T-cell (primary cell): ENCODE data around the gene A3GALT2. TPM values are rescaled to one million over a fixed set of nuclear protein-coding genes. Genes with fewer than 3 reads are reported as not detected.
A peak's percentile ranks its signal among the peaks of the same experiment; 100 is the strongest.

Source experiments
- ATAC-seq, 4 experiments: fragments of 200-7000 bp in 3 of 4; fragments of 150-1000 bp in 1 of 4; cut with Tn5 transposase; replicated peaks in 1 of 4; 1 replicate in 3 of 4; 2 replicates in 1 of 4; pipeline ENCODE4 v1.10.0; 2021; ENCODE audit warnings: moderate library complexity in 3 of 4, mild to moderate bottlenecking in 2 of 4, moderate number of reproducible peaks in 1 of 4
- CTCF ChIA-PET, 2 donors: fragments of 300-600 bp; sonication (Branson Sonifier 250); formaldehyde crosslinking; loops; one replicate each; lab custom pipeline; 2022; ENCODE audit warnings: antibody characterized with exemption in 2 of 2; lab: Charles Lee
- POLR2A ChIA-PET, 2 donors: fragments of 300-600 bp; sonication (Branson Sonifier 250); formaldehyde crosslinking; loops; one replicate each; lab custom pipeline; 2022; ENCODE audit warnings: antibody characterized with exemption in 2 of 2; lab: Charles Lee
- DNase-seq, 35 experiments: peaks; one replicate each; pipeline versions ENCODE4 v3.0.0 to v3.0.0-alpha.2; 2013 to 2023
- H3K27ac ChIP-seq: one replicate; pipeline ENCODE4 v1.5.1; 2013; ENCODE audit warnings: low read length
- H3K27me3 ChIP-seq, 2 experiments: replicated peaks in 1 of 2; 1 replicate in 1 of 2; 2 replicates in 1 of 2; pipeline versions ENCODE4 v1.6.1 to v1.7.0; 2013; ENCODE audit warnings: low read length in 1 of 2, mixed read lengths in 1 of 2; ENCODE audit not compliant: control insufficient read depth in 2 of 2, insufficient read depth in 2 of 2; ENCODE audit errors: extremely low read depth in 1 of 2
- H3K36me3 ChIP-seq, 2 donors: 1 replicate in 1 of 2; 2 replicates in 1 of 2; pipeline versions ENCODE4 v1.6.1 to v1.7.0; 2013; ENCODE audit warnings: low read length in 1 of 2; ENCODE audit not compliant: control insufficient read depth in 2 of 2, insufficient read depth in 1 of 2; ENCODE audit errors: extremely low read depth in 1 of 2
- H3K4me1 ChIP-seq, 2 experiments: 1 replicate in 1 of 2; 2 replicates in 1 of 2; pipeline versions ENCODE4 v1.6.1 to v1.7.0; 2013; ENCODE audit warnings: low read length in 2 of 2, mixed read lengths in 1 of 2; ENCODE audit not compliant: insufficient read depth in 2 of 2, control insufficient read depth in 1 of 2; ENCODE audit errors: extremely low read depth in 1 of 2
- H3K4me3 ChIP-seq, 2 donors: 1 replicate in 1 of 2; 2 replicates in 1 of 2; pipeline versions ENCODE4 v1.5.1 to v1.7.0; 2013; ENCODE audit warnings: mild to moderate bottlenecking in 2 of 2, low read length in 1 of 2, moderate library complexity in 1 of 2; ENCODE audit not compliant: control insufficient read depth in 1 of 2; ENCODE audit errors: extremely low read depth in 1 of 2
- H3K9me3 ChIP-seq: 2 replicates; pipeline ENCODE4 v1.7.0; 2013
- H3K27ac Mint-ChIP-seq, 2 donors: one replicate each; pipeline ENCODE4 v1.8.0; 2020 to 2021; ENCODE audit warnings: mild to moderate bottlenecking in 2 of 2, mixed read lengths in 2 of 2
- H3K27me3 Mint-ChIP-seq, 2 donors: one replicate each; pipeline ENCODE4 v1.8.0; 2021 to 2022; ENCODE audit warnings: mixed read lengths in 2 of 2
- H3K36me3 Mint-ChIP-seq: one replicate; pipeline ENCODE4 v1.8.0; 2021; ENCODE audit warnings: mixed read lengths
- H3K4me1 Mint-ChIP-seq, 3 donors: one replicate each; pipeline ENCODE4 v1.8.0; 2020 to 2022; ENCODE audit warnings: mixed read lengths in 3 of 3, mild to moderate bottlenecking in 1 of 3
- H3K4me3 Mint-ChIP-seq, 3 donors: one replicate each; pipeline ENCODE4 v1.8.0; 2020 to 2022; ENCODE audit warnings: mild to moderate bottlenecking in 3 of 3, mixed read lengths in 3 of 3, moderate library complexity in 3 of 3
- H3K9me3 Mint-ChIP-seq, 3 donors: one replicate each; pipeline ENCODE4 v1.8.0; 2020 to 2022; ENCODE audit warnings: mixed read lengths in 3 of 3
- WGBS: methylation state at CpG from one replicate; pipeline ENCODE4 v1.1.5; 2013; ENCODE audit warnings: missing lambda C conversion rate; ENCODE audit not compliant: insufficient coverage; 5-methylcytosine and 5-hydroxymethylcytosine counted together
- total RNA-seq, 35 experiments: library from RNA in 6 of 35; stranded (reverse) in 6 of 35; fragments of 120-200 nt in 1 of 35; gene quantifications; one replicate each; pipeline versions ENCODE4 v1.2.1 to v1.2.4 and lab custom pipeline; 2013 to 2026

The A3GALT2 gene
- total RNA-seq, 5 donors from 2014 or later (not counting 1 experiment from before 2014, with no cell fraction given): 0.26 TPM; not detected in 4

DNA sequence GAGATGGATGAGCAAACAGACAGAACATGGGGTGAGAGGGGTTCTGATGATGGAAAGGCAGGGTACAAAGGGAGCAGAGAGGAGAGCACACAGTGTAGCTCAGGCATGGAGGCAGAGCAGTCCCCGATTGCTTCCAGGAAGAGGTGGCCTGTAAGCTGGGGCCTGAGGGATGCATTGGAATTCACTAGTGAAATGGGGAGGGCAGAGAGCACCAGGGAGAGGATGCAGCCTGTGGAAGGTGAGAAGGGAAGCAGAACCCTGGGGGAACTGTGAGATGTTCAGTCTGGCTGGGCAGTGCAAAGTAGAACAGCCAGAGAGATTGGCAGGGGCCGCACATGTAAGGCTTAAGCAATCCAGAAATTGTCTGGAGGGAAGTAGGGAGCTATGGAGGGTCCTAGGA lies 52.4 kb downstream of the A3GALT2 start:
- CTCF ChIA-PET: interaction anchor here in 1 of 2 donors (1.0 kb wide), 1 partner anchor 154 kb away, joined by 3 read pairs; no protein-coding TSS in a partner anchor
- peaks cover 9% of the 10 kb centered on the region for H3K36me3 Mint-ChIP-seq
- H3K36me3 ChIP-seq: peaks cover 7 to 9% of the 10 kb centered on the region in 2 donors
- peaks cover 25 to 45% (median 26%) of the 10 kb centered on the region in 3 donors for H3K4me1 Mint-ChIP-seq
- H3K4me3 ChIP-seq: no peak overlapping the region
- no peak for DNase-seq
- H3K27ac ChIP-seq: no peak overlapping the region
- H3K9me3 Mint-ChIP-seq: no peaks in the 10 kb centered on the region
- POLR2A ChIA-PET: no interaction called here
- no peaks in the 10 kb centered on the region for H3K9me3 ChIP-seq
- H3K27ac Mint-ChIP-seq: peak overlapping the region in 1 of 2 donors; percentile 52
- no peaks in the 10 kb centered on the region for H3K27me3 ChIP-seq
- H3K27me3 Mint-ChIP-seq: no peaks in the 10 kb centered on the region
- 84% methylated on average over 2 of the region's 2 CpGs for WGBS
- H3K4me1 ChIP-seq: peaks cover 3 to 24% of the 10 kb centered on the region in 2 experiments
- no peak overlapping the region for H3K4me3 Mint-ChIP-seq
- ATAC-seq: no peak

DNA sequence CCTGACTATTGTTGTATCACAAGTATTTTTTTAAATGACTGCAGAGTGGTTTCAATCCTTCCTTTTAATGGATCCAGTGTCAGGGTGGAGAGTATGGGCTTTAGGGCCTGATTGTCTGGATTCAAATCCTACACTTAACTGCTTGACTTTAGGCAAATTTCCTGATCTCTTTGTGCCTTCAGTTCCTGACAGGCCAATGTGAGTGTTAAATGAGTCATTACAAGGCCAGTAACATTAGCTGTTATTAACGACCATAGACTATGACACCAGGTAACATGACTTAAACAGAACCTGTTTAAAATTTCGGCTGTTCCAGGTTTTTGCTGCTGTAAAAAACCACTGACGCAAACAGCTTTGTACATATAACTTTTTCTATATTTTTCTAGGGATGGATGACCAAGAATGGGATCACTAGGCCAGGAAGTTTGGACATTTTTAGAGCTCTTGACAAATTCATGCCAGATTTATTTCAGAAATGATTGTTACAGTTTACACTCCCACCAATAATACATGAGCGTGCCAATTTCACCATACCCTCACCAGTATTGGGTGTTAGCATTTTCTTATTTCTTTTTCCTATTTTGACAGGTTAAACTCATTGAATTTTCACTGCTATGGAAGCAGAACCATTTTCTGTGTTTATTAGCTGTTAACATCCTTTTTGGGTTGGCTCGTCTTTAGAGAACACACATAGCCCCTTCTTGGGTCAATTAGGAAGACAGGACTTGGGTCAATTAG lies 53.3 kb downstream of the A3GALT2 start:
- H3K36me3 Mint-ChIP-seq: peaks cover 9% of the 10 kb centered on the region
- ATAC-seq (no peak), DNase-seq (no peak)
- no peak overlapping the region for H3K27ac ChIP-seq
- no peaks in the 10 kb centered on the region for H3K9me3 ChIP-seq
- CTCF ChIA-PET: no interaction called here
- H3K4me1 ChIP-seq: peaks cover 2 to 16% of the 10 kb centered on the region in 2 experiments
- no peaks in the 10 kb centered on the region for H3K27me3 Mint-ChIP-seq
- WGBS: no CpG with 5 or more reads among the region's 5 CpGs
- H3K27ac Mint-ChIP-seq: no peak overlapping the region
- no peaks in the 10 kb centered on the region for H3K9me3 Mint-ChIP-seq
- H3K27me3 ChIP-seq: no peaks in the 10 kb centered on the region
- peaks cover 18 to 42% (median 21%) of the 10 kb centered on the region in 3 donors for H3K4me1 Mint-ChIP-seq
- peaks cover 7% of the 10 kb centered on the region in 2 donors for H3K36me3 ChIP-seq
- H3K4me3 ChIP-seq: no peak overlapping the region
- H3K4me3 Mint-ChIP-seq: no peak overlapping the region
- POLR2A ChIA-PET: no interaction called here

DNA sequence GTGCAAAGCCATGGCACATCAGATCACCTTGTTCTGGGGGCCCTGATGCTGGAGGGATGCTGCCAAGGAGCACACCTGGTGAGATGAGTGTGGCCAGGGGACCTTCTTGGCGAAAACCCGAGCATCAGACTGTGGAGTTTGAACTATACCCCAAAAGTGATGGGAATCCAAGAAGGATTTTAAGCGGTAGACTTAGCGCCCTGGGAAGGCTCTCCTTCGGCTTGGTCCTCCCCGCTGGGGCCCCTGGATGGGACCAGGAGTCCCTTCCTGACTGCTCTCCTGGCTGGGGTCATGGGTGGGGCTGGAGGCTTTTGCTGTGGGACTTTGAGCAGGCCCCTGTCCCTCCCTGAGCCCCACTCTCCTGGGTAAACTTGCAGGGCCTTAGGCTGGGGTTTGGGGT lies 54.1 kb downstream of the A3GALT2 start:
- DNase-seq: no peak
- H3K27ac ChIP-seq: no peak overlapping the region
- POLR2A ChIA-PET: no interaction called here
- H3K4me1 Mint-ChIP-seq: peaks cover 13 to 37% (median 17%) of the 10 kb centered on the region in 3 donors
- H3K4me3 Mint-ChIP-seq: no peak overlapping the region
- no peak overlapping the region for H3K27ac Mint-ChIP-seq
- WGBS: 100% methylated on average over 6 of the region's 6 CpGs
- H3K36me3 ChIP-seq: peaks cover 7% of the 10 kb centered on the region in 2 donors
- no peaks in the 10 kb centered on the region for H3K9me3 Mint-ChIP-seq
- ATAC-seq: no peak
- H3K36me3 Mint-ChIP-seq: peaks cover 9% of the 10 kb centered on the region
- no peaks in the 10 kb centered on the region for H3K9me3 ChIP-seq
- peaks cover 0 to 8% of the 10 kb centered on the region in 2 experiments for H3K4me1 ChIP-seq
- H3K4me3 ChIP-seq: no peak overlapping the region
- CTCF ChIA-PET: no interaction called here
- H3K27me3 Mint-ChIP-seq: no peaks in the 10 kb centered on the region
- H3K27me3 ChIP-seq: no peaks in the 10 kb centered on the region

DNA sequence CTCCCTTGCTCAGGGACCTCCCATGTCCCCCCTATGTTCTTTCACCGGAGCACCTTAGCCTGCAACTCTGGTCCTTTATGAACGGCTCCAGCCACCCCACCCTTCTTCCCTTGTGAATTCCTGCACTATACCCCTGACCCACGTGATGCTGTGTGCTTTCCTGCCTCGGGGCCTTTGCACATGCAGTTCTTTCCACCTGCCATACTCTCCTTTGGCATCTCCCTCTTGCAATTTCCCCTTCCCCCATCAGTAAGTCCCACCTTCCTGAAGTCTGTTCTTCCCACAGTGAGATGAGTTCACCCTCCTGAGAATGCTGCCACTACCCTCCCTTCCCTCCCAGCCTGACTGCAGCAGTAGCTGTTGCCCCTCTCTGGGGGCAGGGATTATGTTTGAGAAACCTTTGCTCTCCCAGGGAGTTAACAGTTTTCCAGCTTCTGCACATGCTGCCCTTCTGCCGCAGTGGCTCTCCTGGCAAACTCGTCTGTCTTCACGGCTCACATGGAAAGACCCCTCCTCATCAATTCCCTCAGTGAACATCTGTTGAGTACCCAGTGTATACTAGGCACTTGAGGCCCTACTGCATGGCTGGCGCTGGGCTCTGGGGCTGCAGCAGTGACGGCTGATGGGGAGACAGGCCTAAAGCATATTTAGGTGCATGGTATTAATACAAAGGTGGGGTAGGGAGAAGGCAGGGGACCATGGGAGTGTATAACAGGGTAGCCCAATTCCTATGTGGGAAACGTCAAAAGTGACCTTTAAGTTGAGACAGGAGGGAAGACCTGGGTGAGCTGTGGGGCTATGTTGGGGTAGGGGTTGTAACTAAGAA lies 54.9 kb downstream of the A3GALT2 start:
- no peaks in the 10 kb centered on the region for H3K27me3 Mint-ChIP-seq
- H3K36me3 ChIP-seq: peaks cover 7% of the 10 kb centered on the region in 2 donors
- H3K36me3 Mint-ChIP-seq: peaks cover 9% of the 10 kb centered on the region
- H3K4me3 Mint-ChIP-seq: no peak overlapping the region
- H3K4me1 ChIP-seq: no peaks in the 10 kb centered on the region
- ChIA-PET POLR2A (no interaction called here), CTCF (no interaction called here)
- no peak overlapping the region for H3K27ac ChIP-seq
- ATAC-seq (no peak), DNase-seq (no peak)
- WGBS: 94% methylated on average over 9 of the region's 10 CpGs
- H3K4me1 Mint-ChIP-seq: peaks cover 11 to 38% (median 18%) of the 10 kb centered on the region in 3 donors
- no peaks in the 10 kb centered on the region for H3K27me3 ChIP-seq
- H3K27ac Mint-ChIP-seq: no peak overlapping the region
- no peaks in the 10 kb centered on the region for H3K9me3 Mint-ChIP-seq
- no peaks in the 10 kb centered on the region for H3K9me3 ChIP-seq
- no peak overlapping the region for H3K4me3 ChIP-seq

DNA sequence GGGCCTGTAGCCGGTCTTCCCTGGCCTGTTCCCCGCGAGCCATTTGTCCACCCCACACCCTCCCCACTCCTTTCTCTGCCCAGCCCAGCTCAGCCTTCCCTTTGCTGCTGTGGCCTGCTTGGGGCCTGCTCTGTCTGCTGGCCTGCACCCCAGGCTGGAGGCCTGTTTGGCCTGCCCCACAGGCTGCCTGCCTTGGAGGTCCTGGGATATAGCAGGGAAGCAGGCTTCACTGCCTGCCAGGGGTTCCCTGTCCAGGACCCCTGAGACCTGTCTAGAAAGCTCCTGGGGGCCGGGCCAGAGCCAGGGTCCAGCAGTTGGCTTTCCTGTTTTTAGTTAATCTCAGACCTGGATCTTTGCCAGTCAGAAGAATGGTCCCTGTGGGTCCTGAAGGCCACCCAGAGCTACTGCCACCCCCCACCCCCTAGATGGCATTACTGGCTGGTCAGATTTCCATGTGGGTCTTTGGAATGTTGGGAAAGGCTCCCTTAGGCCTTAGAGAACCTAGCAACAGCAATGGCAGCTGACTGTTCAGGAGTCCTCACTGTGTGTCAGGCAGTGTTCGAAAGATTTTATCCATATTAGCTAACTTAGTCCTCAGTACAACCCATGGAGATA lies 56.9 kb downstream of the A3GALT2 start:
- ChIA-PET POLR2A (no interaction called here), CTCF (interaction anchor here in 1 of 2 donors (0.5 to 1.1 kb wide), 3 partner anchors 31 to 229 kb away, joined by 3 to 5 read pairs (median 3); no protein-coding TSS in a partner anchor)
- Mint-ChIP-seq H3K4me1 (peaks cover 27 to 48% (median 30%) of the 10 kb centered on the region in 3 donors), H3K4me3 (no peak overlapping the region), H3K9me3 (no peaks in the 10 kb centered on the region), H3K27me3 (no peaks in the 10 kb centered on the region), H3K27ac (no peak overlapping the region), H3K36me3 (peaks cover 3% of the 10 kb centered on the region)
- WGBS: no CpG with 5 or more reads among the region's 5 CpGs
- H3K4me1 ChIP-seq: peaks cover 2 to 7% of the 10 kb centered on the region in 2 experiments
- ATAC-seq (no peak), DNase-seq (no peak)
- no peaks in the 10 kb centered on the region for H3K9me3 ChIP-seq
- H3K4me3 ChIP-seq: no peak overlapping the region
- H3K36me3 ChIP-seq: no peaks in the 10 kb centered on the region
- H3K27ac ChIP-seq: no peak overlapping the region
- H3K27me3 ChIP-seq: no peaks in the 10 kb centered on the region

DNA sequence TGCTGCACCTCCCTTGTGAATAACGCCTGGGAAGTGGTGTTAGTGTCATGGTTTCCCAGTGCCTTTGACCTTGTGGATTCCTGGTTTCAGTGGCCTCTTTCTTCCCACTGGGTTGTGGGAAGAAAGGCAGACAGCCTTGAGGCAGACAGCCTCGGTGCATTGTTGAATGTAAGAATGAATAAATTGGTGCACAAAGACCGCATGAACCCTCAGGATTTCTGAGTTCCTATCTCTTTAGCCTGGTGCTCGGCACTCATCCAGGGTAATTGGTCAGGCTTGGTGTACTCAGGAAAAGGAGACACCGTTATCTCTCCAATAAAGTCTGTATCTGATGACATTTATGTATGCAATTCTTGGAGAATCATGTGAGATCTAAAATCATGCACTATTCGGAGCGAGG lies 59.6 kb downstream of the A3GALT2 start:
- H3K4me3 ChIP-seq: no peak overlapping the region
- Mint-ChIP-seq H3K4me3 (no peak overlapping the region), H3K4me1 (peaks cover 45 to 54% (median 46%) of the 10 kb centered on the region in 3 donors), H3K36me3 (peaks cover 3% of the 10 kb centered on the region), H3K27me3 (no peaks in the 10 kb centered on the region), H3K27ac (no peak overlapping the region), H3K9me3 (no peaks in the 10 kb centered on the region)
- DNase-seq (no peak), ATAC-seq (no peak)
- ChIA-PET POLR2A (no interaction called here), CTCF (no interaction called here)
- no peaks in the 10 kb centered on the region for H3K9me3 ChIP-seq
- H3K4me1 ChIP-seq: peaks cover 9 to 28% of the 10 kb centered on the region in 2 experiments
- H3K27me3 ChIP-seq: no peaks in the 10 kb centered on the region
- no peak overlapping the region for H3K27ac ChIP-seq
- WGBS: 90% methylated on average over 5 of the region's 7 CpGs
- H3K36me3 ChIP-seq: no peaks in the 10 kb centered on the region
